K562 (cell line): ENCODE data around the gene FGF4. TPM values are rescaled to one million over a fixed set of nuclear protein-coding genes. Genes with fewer than 3 reads are reported as not detected.

Source experiments
- BCOR ChIP-seq: fragments of 450-650 bp; IDR thresholded peaks from 2 replicates; pipeline ENCODE4 v1.6.1; 2016
- GABPB1 ChIP-seq: sonication (generic); formaldehyde crosslinking; IDR thresholded peaks from 2 replicates; pipeline ENCODE4 v1.8.0; 2022; ENCODE audit warnings: mild to moderate bottlenecking, missing genetic modification reagents
- MEF2A ChIP-seq: IDR thresholded peaks from 2 replicates; pipeline ENCODE4 v1.6.1; 2011; ENCODE audit warnings: low read depth, mild to moderate bottlenecking, low read length, moderate library complexity; ENCODE audit not compliant: control insufficient read depth
- MGA ChIP-seq: fragments of 450-650 bp; IDR thresholded peaks from 2 replicates; pipeline ENCODE4 v1.6.1; 2016; ENCODE audit warnings: mild to moderate bottlenecking, moderate library complexity
- PCBP1 ChIP-seq: fragments of 200-400 bp; formaldehyde crosslinking; IDR thresholded peaks from 2 replicates; pipeline ENCODE4 v1.6.1; 2018; ENCODE audit warnings: mild to moderate bottlenecking, low read depth, low read length; ENCODE audit not compliant: poor library complexity, severe bottlenecking
- PREB ChIP-seq: sonication (generic); formaldehyde crosslinking; IDR thresholded peaks from 2 replicates; pipeline ENCODE4 v1.8.1; 2023; ENCODE audit warnings: mild to moderate bottlenecking, missing genetic modification reagents
- RBFOX2 ChIP-seq: fragments of 200-400 bp; formaldehyde crosslinking; IDR thresholded peaks from 2 replicates; pipeline ENCODE4 v1.6.1; 2017; ENCODE audit warnings: low read depth, mild to moderate bottlenecking, low read length, moderate library complexity
- RBM17 ChIP-seq: fragments of 200-400 bp; formaldehyde crosslinking; IDR thresholded peaks from 2 replicates; pipeline ENCODE4 v1.6.1; 2017; ENCODE audit warnings: low read depth, mild to moderate bottlenecking, low read length, borderline replicate concordance
- ZNF76 ChIP-seq: fragments of 250-450 bp; sonication (Bioruptor Pico); IDR thresholded peaks from 2 replicates; pipeline ENCODE4 v1.4.0; 2020; ENCODE audit warnings: mild to moderate bottlenecking, moderate library complexity, borderline replicate concordance
- polyA plus RNA-seq, 8 experiments: library from polyadenylated mRNA; depleted of rRNA in 4 of 8; stranded (reverse) in 5 of 8; unstranded in 3 of 8; fragments of >200 nt; fragmentation: Nextera tagmentation in 2 of 8; fragmentation: Illumina TruSeq in 1 of 8; extraction: Ambion mirVana in 2 of 8; extraction: Trizol in 1 of 8; gene quantifications; 2 replicates each; pipeline versions ENCODE4 v1.2.1 to v1.2.3, GENCODE V29; 2011 to 2014; ENCODE audit warnings: inconsistent platforms in 1 of 8, missing spikeins in 1 of 8
- total RNA-seq, 7 experiments: library from RNA; depleted of rRNA in 6 of 7; stranded (reverse); fragments of >200 nt in 6 of 7; fragmentation: Illumina TruSeq in 2 of 7; extraction: Trizol in 2 of 7; gene quantifications; 2 replicates each; pipeline versions ENCODE4 v1.2.1 to v1.2.3, GENCODE V29; 2011 to 2021; ENCODE audit warnings: low replicate concordance in 1 of 7
- TF ChIP-seq, protein P1 (sequence below), 2 experiments: fragments of 150-350 bp in 1 of 2; IDR thresholded peaks; 2 replicates each; pipeline ENCODE4 v1.6.1; 2012 to 2016; ENCODE audit warnings: low read depth in 2 of 2, low read length in 2 of 2, mild to moderate bottlenecking in 1 of 2, moderate library complexity in 1 of 2

The FGF4 gene
- total and polyA plus RNA-seq, 9 of the 15 experiments (the other 6 are each of a cell fraction or from before 2014, with no cell fraction given), result not detected

GRCh38 chr11:69818603-69819441, 43.7 kb upstream of the FGF4 start, which contains the start of gene FGF3 (continued):
- TF ChIP-seq MGA, result no peak
- TF ChIP-seq, protein P1, sequence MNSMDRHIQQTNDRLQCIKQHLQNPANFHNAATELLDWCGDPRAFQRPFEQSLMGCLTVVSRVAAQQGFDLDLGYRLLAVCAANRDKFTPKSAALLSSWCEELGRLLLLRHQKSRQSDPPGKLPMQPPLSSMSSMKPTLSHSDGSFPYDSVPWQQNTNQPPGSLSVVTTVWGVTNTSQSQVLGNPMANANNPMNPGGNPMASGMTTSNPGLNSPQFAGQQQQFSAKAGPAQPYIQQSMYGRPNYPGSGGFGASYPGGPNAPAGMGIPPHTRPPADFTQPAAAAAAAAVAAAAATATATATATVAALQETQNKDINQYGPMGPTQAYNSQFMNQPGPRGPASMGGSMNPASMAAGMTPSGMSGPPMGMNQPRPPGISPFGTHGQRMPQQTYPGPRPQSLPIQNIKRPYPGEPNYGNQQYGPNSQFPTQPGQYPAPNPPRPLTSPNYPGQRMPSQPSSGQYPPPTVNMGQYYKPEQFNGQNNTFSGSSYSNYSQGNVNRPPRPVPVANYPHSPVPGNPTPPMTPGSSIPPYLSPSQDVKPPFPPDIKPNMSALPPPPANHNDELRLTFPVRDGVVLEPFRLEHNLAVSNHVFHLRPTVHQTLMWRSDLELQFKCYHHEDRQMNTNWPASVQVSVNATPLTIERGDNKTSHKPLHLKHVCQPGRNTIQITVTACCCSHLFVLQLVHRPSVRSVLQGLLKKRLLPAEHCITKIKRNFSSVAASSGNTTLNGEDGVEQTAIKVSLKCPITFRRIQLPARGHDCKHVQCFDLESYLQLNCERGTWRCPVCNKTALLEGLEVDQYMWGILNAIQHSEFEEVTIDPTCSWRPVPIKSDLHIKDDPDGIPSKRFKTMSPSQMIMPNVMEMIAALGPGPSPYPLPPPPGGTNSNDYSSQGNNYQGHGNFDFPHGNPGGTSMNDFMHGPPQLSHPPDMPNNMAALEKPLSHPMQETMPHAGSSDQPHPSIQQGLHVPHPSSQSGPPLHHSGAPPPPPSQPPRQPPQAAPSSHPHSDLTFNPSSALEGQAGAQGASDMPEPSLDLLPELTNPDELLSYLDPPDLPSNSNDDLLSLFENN (IDR thresholded peaks at IDR 0.05; ENCODE audit: low read depth in 2 of 2, low read length in 2 of 2), result no peak
- TF ChIP-seq BCOR, result no peak
- TF ChIP-seq RBFOX2, result no peak
- TF ChIP-seq ZNF76 (CRISPR knock-in tag), result no peak
- TF ChIP-seq PREB (CRISPR knock-in tag), result no peak
- no peak for TF ChIP-seq MEF2A
- TF ChIP-seq RBM17, result no peak
- TF ChIP-seq PCBP1, result no peak
- TF ChIP-seq GABPB1 (CRISPR knock-in tag), result no peak
